Central memory CD8-positive, alpha-beta T cell (primary cell): Measurements from ENCODE around the gene TRIM6.

Experiments
- ATAC-seq: fragments of 150-1000 bp; cut with Tn5 transposase; replicated peaks from 2 replicates; pipeline ENCODE4 v1.10.0; 2022; ENCODE audit warnings: mild to moderate bottlenecking, moderate FRiP score, moderate number of reproducible peaks; ENCODE audit not compliant: poor library complexity, severe bottlenecking; ENCODE audit errors: extremely low read depth
- DNase-seq, 2 donors: peaks; one replicate each; pipeline ENCODE4 v3.0.0; 2021; ENCODE audit warnings: low spot score in 2 of 2
- H3K27ac Mint-ChIP-seq: one replicate; pipeline ENCODE4 v1.8.0; 2022; ENCODE audit warnings: low read depth, mild to moderate bottlenecking, moderate library complexity, mixed read lengths
- H3K27me3 Mint-ChIP-seq: one replicate; pipeline ENCODE4 v1.8.0; 2022; ENCODE audit warnings: mixed read lengths
- H3K36me3 Mint-ChIP-seq: one replicate; pipeline ENCODE4 v1.8.0; 2022; ENCODE audit warnings: mild to moderate bottlenecking, moderate library complexity, mixed read lengths; ENCODE audit not compliant: insufficient read depth
- H3K4me1 Mint-ChIP-seq: one replicate; pipeline ENCODE4 v1.8.0; 2022; ENCODE audit warnings: mixed read lengths
- H3K4me3 Mint-ChIP-seq: one replicate; pipeline ENCODE4 v1.8.0; 2022; ENCODE audit warnings: mild to moderate bottlenecking, moderate library complexity, mixed read lengths
- H3K9me3 Mint-ChIP-seq: one replicate; pipeline ENCODE4 v1.8.0; 2022; ENCODE audit warnings: mixed read lengths

Gene TRIM6

GRCh38 chr11:5611627-5612026, 15.2 kb downstream of the TRIM6 start:
- no peak overlapping the region for H3K27ac Mint-ChIP-seq
- DNase-seq (no peak), ATAC-seq (no peak)
- H3K36me3 Mint-ChIP-seq = no peaks in the 10 kb centered on the region
- H3K4me1 Mint-ChIP-seq = no peaks in the 10 kb centered on the region
- H3K27me3 Mint-ChIP-seq = no peaks in the 10 kb centered on the region
- no peaks in the 10 kb centered on the region for H3K9me3 Mint-ChIP-seq
- H3K4me3 Mint-ChIP-seq = no peak overlapping the region

- no peak overlapping the region for H3K27ac Mint-ChIP-seq
- DNase-seq (no peak), ATAC-seq (no peak)
- peaks cover 1% of the 10 kb centered on the region for H3K4me1 Mint-ChIP-seq
- peaks cover 2% of the 10 kb centered on the region for H3K36me3 Mint-ChIP-seq
- H3K4me3 Mint-ChIP-seq = no peak overlapping the region
- no peaks in the 10 kb centered on the region for H3K9me3 Mint-ChIP-seq
- H3K27me3 Mint-ChIP-seq = no peaks in the 10 kb centered on the region
Observed at GRCh38 chr11:5618807-5619206, 22.4 kb downstream of the TRIM6 start.

GRCh38 chr11:5620651-5621521, 24.4 kb downstream of the TRIM6 start:
- H3K9me3 Mint-ChIP-seq = no peaks in the 10 kb centered on the region
- DNase-seq = no peak
- no peak for ATAC-seq
- no peak overlapping the region for H3K27ac Mint-ChIP-seq
- H3K4me3 Mint-ChIP-seq = no peak overlapping the region
- H3K4me1 Mint-ChIP-seq = peaks cover 16% of the 10 kb centered on the region
- H3K27me3 Mint-ChIP-seq = no peaks in the 10 kb centered on the region
- peaks cover 4% of the 10 kb centered on the region for H3K36me3 Mint-ChIP-seq

GRCh38 chr11:5621580-5621979, 25.1 kb downstream of the TRIM6 start:
- DNase-seq (no peak), ATAC-seq (no peak)
- Mint-ChIP-seq H3K27ac (no peak overlapping the region), H3K4me3 (no peak overlapping the region), H3K36me3 (peaks cover 4% of the 10 kb centered on the region), H3K9me3 (no peaks in the 10 kb centered on the region), H3K4me1 (peaks cover 23% of the 10 kb centered on the region), H3K27me3 (no peaks in the 10 kb centered on the region)

GRCh38 chr11:5622802-5623201, 26.4 kb downstream of the TRIM6 start:
- no peaks in the 10 kb centered on the region for H3K27me3 Mint-ChIP-seq
- H3K36me3 Mint-ChIP-seq = peaks cover 4% of the 10 kb centered on the region
- no peak for DNase-seq
- peaks cover 33% of the 10 kb centered on the region for H3K4me1 Mint-ChIP-seq
- no peak overlapping the region for H3K4me3 Mint-ChIP-seq
- H3K9me3 Mint-ChIP-seq = no peaks in the 10 kb centered on the region
- no peak overlapping the region for H3K27ac Mint-ChIP-seq
- ATAC-seq = no peak

GRCh38 chr11:5624489-5625279, 28.2 kb downstream of the TRIM6 start, which contains the start of gene TRIM34:
Gene TRIM34 (plus strand): TSS chr11:5625001. CDS start chr11:5632332, 7,331 bp downstream.
- H3K4me1 Mint-ChIP-seq = peaks cover 33% of the 10 kb centered on the region
- no peaks in the 10 kb centered on the region for H3K27me3 Mint-ChIP-seq
- no peaks in the 10 kb centered on the region for H3K9me3 Mint-ChIP-seq
- H3K27ac Mint-ChIP-seq = peak within 1 kb of the TSS; percentile 75
- ATAC-seq (peak; percentile 96), DNase-seq (peak; percentile 25 to 40)
- peaks cover 4% of the 10 kb centered on the region for H3K36me3 Mint-ChIP-seq
- peak within 1 kb of the TSS; percentile 81 for H3K4me3 Mint-ChIP-seq

- peaks cover 4% of the 10 kb centered on the region for H3K36me3 Mint-ChIP-seq
- peak overlapping the region; percentile 75 for H3K27ac Mint-ChIP-seq
- DNase-seq (no peak), ATAC-seq (no peak)
- peak overlapping the region; percentile 81 for H3K4me3 Mint-ChIP-seq
- H3K4me1 Mint-ChIP-seq = peaks cover 33% of the 10 kb centered on the region
- H3K27me3 Mint-ChIP-seq = no peaks in the 10 kb centered on the region
- no peaks in the 10 kb centered on the region for H3K9me3 Mint-ChIP-seq
Observed at GRCh38 chr11:5625281-5625680, 28.8 kb downstream of the TRIM6 start.

GRCh38 chr11:5626196-5626595, 29.8 kb downstream of the TRIM6 start:
- Mint-ChIP-seq H3K27me3 (no peaks in the 10 kb centered on the region), H3K9me3 (no peaks in the 10 kb centered on the region), H3K36me3 (peaks cover 4% of the 10 kb centered on the region), H3K4me1 (peaks cover 39% of the 10 kb centered on the region), H3K4me3 (peak overlapping the region; percentile 81), H3K27ac (peak overlapping the region; percentile 75)
- ATAC-seq (no peak), DNase-seq (no peak)

GRCh38 chr11:5631417-5631816, 35.0 kb downstream of the TRIM6 start:
- DNase-seq (no peak), ATAC-seq (no peak)
- Mint-ChIP-seq H3K4me1 (peaks cover 30% of the 10 kb centered on the region), H3K9me3 (no peaks in the 10 kb centered on the region), H3K27me3 (no peaks in the 10 kb centered on the region), H3K4me3 (no peak overlapping the region), H3K36me3 (peaks cover 23% of the 10 kb centered on the region), H3K27ac (peak overlapping the region; percentile 16)

GRCh38 chr11:5631969-5632635, 35.7 kb downstream of the TRIM6 start:
- Mint-ChIP-seq H3K4me3 (no peak overlapping the region), H3K27ac (peak overlapping the region; percentile 16), H3K27me3 (no peaks in the 10 kb centered on the region), H3K9me3 (no peaks in the 10 kb centered on the region), H3K4me1 (peaks cover 23% of the 10 kb centered on the region), H3K36me3 (peaks cover 25% of the 10 kb centered on the region)
- ATAC-seq (no peak), DNase-seq (no peak)

GRCh38 chr11:5639953-5640352, 43.5 kb downstream of the TRIM6 start:
- H3K4me3 Mint-ChIP-seq = no peak overlapping the region
- ATAC-seq (no peak), DNase-seq (no peak)
- H3K9me3 Mint-ChIP-seq = no peaks in the 10 kb centered on the region
- H3K4me1 Mint-ChIP-seq = peaks cover 6% of the 10 kb centered on the region
- peaks cover 29% of the 10 kb centered on the region for H3K36me3 Mint-ChIP-seq
- no peak overlapping the region for H3K27ac Mint-ChIP-seq
- H3K27me3 Mint-ChIP-seq = no peaks in the 10 kb centered on the region

- Mint-ChIP-seq H3K9me3 (no peaks in the 10 kb centered on the region), H3K36me3 (peaks cover 21% of the 10 kb centered on the region), H3K27me3 (no peaks in the 10 kb centered on the region), H3K27ac (no peak overlapping the region), H3K4me3 (no peak overlapping the region), H3K4me1 (peaks cover 6% of the 10 kb centered on the region)
- ATAC-seq (no peak), DNase-seq (no peak)
Observed at GRCh38 chr11:5643585-5643984, 47.1 kb downstream of the TRIM6 start.
